ENCODE data around the gene ZNF771.

The ZNF771 gene

DNA sequence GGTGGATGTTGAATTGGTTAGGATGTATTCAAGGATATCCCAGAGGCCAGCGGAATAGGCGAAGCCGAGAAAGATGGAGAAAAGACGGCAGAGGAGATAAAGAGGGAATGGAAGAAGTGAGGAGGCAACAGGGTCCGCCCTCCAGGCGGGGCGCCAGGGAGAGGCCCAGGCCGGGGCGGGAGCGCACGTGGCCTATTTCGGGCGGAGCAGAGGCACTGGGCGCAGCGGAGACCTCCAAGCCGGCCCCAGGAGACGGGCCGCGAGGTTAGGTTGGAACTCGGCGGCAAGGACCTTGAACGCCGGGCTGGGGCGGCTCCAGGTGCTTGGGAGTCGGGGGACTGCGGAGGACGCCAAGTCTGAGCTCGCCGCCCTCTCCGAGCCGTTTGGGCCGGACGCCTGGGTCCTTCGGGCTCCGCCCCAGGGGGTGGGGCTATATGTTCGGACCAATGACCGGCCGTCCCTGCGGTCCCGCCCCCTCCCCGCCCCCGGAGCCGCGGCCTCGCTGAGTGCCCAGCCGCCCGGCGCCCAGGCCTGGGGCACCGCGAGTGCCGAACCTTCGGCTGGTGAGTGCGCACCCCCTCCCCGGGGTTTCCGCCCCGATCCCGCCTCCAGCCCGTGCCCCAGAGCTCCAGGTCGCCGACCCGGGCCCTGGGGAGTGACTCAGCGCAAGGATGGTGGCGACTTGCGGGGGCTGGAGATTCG lies at the start of gene ZNF771:
TSS of gene ZNF771 (plus strand) at position 505 of the 702 bp plus-strand sequence. CDS start 448 bp downstream, outside the sequence.
- DNase-seq = peak; percentile 72 to 75

DNA sequence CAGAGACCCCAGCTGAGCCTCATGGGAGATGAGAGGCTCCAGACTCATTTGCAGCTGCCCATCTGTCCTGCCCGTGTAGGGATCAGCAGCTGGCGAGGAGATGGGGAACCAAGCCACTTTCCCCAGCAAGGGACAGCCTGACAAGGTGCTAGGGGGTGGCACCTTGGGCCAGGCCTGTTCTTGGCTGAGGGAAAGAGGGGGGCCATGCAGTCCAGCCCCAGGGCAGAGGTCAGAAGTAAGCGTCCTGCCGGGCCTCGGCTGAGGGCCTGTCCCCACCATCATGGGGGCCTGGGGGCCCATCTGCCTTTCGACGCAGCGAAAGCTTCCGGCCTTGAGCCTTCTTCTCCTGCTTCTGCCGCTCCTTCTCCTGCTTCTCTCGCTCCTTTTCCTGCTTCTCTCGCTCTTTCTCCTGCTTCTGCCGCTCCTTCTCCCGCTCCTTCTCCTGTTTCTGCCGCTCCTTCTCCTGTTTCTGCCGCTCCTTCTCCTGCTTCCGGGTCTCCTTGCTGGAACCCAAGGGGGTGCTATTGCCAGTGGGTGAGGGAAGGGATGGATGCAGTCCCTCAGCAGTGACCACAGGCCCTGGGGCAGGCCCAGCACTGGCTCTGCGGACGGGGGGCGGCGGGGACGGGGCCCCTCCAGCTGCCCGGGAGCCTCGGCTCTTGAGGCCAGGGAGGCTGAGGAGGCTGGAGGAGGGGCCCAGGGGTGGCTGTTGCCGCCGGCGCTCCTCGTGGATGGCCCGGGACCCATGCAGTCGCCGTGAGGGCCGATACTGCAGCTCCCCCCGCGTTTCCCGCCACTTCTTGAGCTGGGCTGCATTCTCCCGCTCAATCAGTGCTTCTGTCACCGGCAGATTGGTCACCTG lies 49.5 kb upstream of the ZNF771 start:
- no peak for DNase-seq

DNA sequence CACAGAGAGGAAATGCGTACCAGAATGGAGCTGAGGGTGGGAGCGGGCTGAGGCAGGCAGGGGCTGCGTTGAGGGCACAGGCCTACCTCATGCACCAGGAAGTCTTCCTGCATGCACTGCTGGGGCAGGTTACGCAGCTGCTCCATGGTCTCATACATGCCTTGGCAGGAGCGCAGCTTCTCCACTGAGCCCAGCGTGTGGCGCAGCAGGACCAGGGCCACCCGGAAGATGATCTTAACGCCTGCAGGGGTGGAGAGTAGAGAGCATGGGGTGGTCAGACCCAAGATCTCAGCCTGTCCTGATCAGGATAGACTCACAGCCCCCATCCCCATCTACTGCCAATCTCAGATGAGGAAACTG lies 48.8 kb upstream of the ZNF771 start:
- DNase-seq = no peak

DNA sequence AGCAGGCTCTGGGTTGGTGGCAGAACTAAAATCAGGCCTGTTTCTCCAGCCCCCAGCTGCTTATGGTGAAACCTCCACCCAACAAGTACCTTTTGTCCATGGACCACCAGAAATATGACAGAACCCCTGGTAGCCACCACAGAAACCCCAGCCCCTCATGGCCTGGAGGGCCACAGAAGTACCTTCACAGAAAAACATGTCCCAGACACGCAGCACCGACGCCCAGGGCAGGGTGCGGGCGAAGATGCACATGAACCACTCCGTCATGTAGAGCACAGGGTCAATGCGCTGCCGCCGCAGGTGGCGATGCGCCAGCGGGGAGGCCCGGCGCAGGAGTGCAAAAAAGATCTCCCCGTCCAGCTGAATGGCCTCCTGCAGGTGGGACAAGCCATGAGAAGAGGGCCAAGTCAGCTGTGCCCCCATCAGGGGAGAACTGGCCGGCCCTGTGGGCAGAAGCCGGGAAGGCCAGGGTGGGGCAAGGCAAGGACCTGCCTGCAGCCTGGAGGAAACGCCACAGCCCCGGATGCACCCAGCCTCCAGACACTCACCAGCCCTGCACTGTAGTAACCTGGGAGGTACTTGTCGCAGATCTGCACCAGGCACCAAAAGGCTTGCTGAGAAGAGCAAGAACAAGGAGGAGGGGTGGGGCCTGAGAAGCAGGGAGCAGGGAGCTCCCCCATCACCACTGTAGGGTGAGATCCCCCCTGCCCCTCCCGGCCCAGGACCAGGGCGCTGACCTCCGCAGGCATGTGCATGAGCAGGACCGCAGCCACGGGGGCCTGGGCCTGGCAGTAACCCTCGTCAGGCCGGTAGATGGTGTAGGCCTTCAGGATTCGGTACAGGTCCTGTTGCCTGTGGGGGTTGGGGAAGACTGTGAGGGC lies 48.2 kb upstream of the ZNF771 start:
- DNase-seq = no peak

DNA sequence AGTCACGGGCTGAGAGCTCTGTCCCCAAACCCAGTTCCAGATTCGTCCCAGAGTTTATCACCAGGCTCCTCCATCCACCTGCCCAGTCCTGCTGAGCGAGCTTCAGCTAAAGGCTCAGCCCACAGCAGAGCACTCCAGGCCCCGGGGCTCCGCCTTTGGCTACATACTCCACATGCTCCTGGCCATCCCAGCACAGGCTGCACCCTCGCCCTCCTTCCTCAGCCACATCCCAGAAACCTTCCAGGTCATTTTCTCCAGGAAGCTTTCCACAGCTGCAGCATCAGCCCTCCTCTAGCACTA lies 47.6 kb upstream of the ZNF771 start:
- DNase-seq = no peak

DNA sequence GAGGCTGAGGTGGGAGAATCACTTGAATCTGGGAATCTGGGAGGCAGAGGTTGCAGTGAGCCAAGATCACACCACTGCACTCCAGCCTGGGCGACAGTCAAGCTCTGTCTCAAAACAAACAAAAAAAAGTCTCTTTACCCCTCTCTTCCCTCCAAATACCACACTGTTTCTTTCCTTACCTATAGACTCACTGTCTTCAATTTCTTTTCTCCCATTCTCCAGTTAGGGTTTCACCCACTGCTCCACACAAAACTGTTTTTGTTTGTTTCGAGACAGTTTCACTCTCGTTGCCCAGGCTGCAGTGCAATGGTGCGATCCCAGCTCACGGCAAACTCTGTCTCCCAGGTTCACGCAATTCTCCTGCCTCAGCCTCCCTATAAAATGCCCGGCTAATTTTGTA lies 46.2 kb upstream of the ZNF771 start:
- DNase-seq = no peak

DNA sequence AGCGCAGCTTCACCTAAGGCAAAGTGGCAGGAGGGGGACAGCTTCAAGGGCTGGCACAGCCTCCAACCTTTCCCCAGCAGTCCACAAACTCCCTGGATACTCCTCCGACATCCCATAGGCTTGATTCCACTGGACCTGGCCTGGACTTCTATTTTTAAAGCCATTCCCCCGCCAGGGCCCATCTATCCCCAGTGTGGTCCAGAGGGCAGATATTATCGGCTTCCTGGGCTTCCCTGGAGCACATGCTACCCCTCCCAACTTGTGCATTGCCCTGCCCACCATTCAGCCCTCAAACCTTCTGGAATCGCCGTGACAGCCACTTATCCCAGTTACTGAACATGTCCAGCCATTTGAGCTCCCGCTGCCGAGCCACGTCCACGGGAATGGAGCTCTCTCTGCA lies 42.2 kb upstream of the ZNF771 start:
- DNase-seq = no peak

DNA sequence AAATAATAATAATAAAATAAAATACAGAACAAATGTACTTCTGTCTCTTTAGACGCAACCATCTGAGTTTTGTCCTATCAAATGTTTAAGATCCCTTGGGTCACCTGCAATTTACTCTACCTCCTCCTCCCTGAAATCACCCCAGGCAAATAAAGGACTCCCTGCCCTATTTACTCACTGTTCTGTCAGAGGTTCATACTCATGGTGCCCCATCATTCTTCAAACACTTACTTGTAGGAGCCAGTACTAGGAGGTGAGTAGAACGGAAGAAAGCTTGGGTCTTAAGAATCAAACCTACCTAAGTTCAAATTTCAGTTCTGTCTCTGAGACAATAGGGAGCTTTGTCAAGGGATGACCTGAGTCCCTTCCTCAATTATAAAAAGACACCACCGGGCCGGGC lies 40.9 kb upstream of the ZNF771 start:
- DNase-seq = no peak

DNA sequence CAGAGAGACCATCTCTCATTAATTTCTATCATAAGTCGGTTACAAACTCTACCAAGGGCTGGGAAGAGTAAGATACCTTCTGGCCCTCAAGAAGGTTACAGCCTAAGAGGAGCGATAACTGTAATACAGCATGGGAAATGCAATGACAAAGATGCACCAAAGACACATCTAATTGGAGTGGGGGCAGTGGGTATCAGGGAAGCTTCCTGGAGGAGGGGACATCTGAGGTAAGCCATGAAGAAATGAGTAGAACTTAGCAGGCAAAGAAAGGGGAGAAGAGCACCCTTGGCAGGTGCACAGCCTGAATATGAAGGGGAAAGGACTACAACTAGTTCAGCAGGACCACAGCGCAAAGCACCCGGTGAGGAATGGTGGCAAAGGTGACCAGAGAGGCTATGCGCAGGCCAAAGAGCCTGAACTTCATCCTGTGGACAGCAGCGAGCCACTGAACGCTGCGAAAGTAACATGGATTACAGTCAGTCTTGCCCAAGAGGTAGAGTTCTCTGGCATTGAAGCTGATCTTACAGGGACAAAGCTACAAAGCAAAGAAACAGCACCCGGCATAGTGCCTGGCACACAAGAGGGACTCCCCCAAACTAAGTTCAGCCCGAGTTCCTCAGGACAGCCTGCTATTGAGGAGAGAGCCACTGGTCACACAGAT lies 39.9 kb upstream of the ZNF771 start:
- DNase-seq = no peak

DNA sequence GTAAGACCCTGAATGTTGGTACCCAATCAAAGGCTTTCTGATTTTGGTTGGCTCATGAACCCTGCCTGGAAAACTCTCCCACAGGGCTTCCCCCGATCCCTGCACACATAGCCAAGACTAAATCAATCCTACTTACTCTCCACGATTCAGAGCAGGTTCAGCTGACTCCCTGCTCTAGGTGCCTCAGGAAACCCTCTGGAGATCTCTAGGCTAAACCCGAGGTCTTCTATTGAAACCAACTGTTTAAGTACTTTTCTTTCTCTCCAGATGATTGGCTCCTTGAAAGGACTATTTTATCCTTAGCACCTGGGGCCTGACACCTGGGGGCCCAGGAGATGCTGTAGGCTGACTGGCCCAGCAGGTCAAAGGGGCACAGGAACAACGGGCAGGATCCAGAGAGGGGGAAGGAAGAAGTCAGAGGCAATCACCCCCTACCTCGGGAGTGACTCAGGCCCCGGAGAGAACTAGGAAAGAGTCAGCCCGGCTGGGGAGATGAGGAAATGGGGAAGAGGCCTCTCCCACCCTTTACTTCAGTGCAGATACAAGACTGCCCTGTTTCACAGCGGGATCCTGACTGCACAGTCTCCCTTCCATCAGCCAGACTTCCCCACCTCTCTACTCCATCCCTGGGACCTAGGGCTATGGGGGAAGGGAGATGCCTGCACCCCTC lies 39.1 kb upstream of the ZNF771 start:
- DNase-seq = peak; percentile 59 to 60

DNA sequence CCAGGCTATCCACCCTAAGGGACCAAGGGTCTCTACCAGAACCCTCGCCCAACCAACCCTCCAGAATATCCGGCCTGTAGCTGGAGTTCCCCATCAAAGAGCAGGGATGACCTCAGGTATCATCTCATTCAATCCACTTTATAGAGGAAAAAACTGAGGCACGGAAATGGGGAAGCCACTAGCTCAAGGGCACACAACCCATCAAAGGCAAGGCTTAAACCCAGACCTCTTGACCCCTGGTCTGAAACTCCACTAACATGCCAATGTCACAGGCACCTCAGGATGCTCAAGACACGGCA lies 38.7 kb upstream of the ZNF771 start:
- no peak for DNase-seq

DNA sequence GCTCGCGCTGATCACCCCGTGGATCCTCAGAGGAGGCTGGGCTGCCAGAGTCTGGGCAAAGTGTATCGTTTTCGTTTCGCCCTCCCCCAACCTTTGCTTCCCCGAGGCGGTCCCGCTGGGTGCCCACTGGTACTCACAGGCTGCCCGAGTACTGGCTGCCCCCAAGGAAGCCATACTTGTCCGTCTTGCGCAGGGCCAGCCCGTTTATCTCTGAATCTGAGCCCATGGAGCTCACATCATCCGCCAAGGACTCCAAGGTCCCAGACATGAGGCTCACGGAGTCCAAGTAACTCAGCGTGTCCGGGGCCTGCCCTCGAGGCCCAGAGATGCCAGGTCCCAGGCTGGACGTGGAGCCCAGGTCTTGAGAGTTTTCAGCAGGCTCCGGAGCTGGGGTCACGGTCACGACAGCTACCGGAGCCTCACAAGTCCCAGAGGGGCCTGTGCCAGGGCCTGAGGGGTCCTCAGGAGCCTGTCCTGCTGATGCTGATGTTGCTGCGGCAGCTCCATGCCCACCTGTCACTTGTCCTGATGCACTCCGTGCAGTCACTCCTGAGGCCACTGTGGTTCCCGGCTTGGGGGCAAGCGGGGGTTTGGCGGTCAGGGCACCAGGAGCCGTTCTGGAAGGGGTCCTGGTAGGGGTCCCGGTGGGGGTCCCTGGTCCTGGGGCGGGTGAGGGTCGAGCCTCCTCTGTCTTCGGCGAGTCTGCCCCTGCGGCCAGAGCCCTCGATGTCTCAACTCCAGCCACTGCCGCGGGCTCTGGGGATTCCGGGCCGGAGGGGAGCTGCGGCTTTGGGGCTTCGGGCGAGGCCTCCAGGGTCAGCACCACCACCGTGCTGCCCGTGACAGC lies 38.1 kb upstream of the ZNF771 start:
- no peak for DNase-seq

DNA sequence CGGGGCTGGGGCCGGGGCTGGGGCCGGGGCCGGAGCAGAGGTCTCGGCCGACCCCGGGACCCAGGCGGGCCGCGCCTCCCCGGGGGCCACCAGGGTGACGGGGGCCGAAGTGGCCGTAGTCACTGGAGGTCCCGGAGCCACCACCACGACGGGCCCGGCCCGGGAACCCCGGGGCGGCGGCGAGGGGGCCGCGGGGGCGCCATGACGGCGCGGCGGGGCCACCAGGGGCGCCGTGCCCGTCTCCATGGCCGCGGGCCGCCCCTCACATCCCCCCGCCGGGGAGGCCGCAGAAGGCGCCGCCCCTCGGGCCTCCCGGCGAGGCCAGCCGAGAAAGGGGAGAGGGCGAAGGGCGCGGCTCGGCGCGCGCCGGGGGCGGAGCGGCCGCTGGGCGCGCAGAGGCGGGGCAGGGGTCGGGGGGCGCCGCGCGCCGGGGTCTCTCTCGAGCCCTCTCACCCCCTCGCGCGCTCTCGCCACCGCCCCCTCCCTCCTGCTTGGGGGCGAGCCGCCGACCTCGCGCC lies 37.4 kb upstream of the ZNF771 start:
- DNase-seq = no peak

DNA sequence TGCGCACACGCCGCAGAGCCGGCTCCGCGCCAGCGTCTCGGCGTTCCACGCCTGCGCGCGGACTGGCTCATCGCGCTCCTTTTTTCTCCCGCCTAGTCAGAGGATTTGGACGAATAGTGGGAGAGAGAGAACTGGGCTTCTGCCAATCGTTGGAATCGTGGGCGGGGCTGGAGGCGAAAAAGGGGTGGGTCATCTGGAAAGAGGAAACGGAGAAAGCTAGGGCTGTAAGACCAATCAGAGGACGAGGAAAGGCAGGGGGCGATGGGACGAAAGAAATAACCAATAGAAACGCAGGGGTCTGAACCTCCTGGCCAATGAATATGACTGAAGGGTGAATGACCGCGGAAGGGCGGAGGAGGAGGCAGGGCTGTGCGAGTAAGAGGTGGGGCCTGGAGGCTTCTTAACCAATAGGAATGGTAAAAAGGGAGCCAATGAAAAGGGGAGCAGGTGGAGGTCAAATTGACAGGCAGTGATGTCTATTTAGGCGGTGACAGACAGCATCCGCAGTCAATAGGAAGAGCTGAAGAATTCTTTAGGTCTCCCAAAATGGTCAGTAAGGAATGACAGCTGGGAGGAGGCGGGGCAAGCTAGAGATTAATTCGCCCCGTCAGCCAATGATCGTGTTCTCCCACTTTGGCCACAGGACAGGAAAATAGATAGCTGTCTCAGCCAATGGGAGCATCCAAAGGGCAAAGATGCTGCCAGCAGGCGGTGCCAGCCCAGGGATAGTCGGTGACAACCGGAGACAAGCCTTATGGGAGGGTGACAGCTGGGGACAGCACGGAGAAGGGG lies 36.8 kb upstream of the ZNF771 start, which contains the start of gene TBC1D10B:
TSS of gene TBC1D10B (minus strand) at position 39 of the 792 bp plus-strand sequence. CDS start 311 bp downstream, outside the sequence.
- DNase-seq = peak; percentile 100

DNA sequence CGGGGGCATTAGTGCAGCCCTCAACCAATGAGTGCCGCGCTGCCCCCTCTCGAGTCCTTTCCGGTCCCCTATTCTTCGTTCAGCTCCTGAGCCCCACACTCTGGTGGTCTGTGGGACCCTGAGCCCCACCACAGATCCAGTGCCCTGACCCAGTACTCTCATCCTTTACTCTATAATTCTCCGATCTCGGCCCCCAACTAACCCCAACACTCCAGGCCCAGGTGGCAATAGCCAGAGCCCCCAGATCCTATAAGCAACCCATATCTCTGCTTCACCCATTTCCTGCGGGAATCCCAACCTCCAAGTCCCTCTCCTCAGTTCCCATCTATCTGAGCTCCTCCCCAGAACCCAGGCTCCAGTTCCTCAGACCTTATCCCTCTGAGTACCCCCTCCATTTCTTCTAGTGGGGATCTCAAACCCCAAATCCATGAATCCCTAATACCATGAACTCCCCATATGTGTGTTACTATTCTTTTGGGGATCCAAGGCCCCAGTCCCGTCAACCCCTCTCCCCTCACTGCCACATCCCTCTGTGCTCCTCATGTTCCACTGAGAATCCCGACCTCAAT lies 36.1 kb upstream of the ZNF771 start:
- no peak for DNase-seq

DNA sequence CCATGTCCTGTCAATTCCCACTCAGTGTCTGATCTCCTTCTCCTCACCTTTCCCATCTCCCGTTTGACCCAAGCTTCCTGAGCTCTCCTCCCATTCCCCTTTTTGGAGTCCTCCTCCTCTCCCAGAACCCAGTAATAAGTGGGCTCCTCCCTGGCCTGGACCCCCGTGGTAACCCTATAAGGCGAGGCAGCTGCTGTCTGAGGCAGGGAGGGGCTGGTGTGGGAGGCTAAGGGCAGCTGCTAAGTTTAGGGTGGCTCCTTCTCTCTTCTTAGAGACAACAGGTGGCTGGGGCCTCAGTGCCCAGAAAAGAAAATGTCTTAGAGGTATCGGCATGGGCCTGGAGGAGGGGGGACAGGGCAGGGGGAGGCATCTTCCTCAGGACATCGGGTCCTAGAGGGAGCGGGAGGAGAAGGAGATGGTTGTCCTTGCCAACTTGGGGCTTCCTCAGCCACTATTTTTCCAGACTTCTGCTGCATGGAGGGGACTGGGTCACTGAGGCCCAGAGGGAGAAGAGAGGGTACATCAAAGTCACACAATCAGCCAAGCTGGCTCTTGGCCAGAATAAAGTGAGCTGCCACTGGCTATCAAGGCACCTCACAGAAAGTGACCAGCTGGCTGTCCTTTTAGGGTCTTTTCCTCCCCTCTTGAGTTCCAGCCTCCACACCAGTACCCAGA lies 35.2 kb upstream of the ZNF771 start:
- no peak for DNase-seq

DNA sequence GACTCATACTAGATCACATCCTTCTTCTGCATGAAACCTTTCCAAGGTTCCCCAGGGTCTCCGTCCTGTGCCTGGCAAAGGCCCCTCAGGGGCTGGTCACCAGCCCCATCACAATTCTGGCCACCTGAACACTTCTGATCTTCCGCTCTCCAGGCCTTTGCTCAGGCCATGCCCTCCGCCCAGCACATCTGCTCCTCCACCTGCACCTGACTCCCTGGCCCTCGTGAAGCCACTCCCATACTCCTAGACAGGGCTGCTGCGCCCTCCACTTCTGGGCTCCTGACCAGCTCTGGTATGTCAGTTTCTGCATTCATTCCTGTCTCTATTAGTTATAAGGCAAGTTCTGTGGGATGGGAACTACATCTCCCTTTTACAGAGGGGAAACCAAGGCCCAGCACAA lies 34.7 kb upstream of the ZNF771 start:
- no peak for DNase-seq

DNA sequence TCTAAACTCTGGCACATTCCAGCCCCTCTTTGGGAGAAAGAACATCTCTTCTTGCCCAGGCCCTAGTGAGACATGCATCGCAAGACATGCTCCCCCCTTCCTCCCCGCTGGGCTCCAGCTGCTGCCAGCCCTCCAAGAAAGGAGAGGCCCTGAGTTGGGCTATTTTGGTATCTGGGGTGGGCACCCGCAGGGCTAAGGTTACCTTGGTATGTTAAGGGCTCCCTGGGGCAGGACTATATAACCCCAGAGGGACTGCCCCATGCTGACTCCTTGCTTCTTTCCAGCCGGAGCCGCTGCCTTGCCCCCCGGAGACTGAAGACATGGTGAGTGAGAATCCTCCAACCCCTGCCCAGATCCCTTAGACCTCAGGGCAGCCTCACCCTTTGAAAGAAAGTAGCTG lies 32.9 kb upstream of the ZNF771 start, which contains the start of gene MYL11:
TSS of gene MYL11 (plus strand) at position 265 of the 400 bp plus-strand sequence. CDS start at position 321, 56 bp downstream.
- DNase-seq = no peak

DNA sequence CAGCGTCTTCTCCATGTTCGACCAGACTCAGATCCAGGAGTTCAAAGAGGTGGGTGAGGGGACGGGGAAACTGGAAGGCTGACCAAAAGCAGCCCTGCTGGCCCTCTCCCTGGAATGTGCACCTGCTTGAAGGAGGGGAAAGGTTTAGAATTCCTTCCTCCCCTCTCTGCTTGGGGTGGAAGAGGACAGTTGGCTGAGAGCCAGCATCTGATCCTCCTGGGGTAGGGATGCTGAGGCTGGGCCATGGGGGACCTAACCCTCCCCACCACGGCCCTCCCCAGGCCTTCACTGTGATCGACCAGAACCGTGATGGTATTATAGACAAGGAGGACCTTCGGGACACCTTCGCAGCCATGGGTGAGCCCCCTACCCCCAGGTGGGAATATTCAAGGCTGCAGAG lies 31.5 kb upstream of the ZNF771 start:
- no peak for DNase-seq

All from AML-193 (cell line).